Thymus (tissue), 14 donors: ENCODE data around the gene RPP25L. TPM values are rescaled to one million over a fixed set of nuclear protein-coding genes. Genes with fewer than 3 reads are reported as not detected.

Experiments used
- DNase-seq, 9 donors: peaks; one replicate each; pipeline ENCODE4 v3.0.0-alpha.2; 2013; ENCODE audit warnings: low spot score in 9 of 9, low read depth in 6 of 9, missing footprints in 1 of 9
- H3K27ac ChIP-seq, 2 donors: one replicate each; pipeline ENCODE4 v1.5.1; 2013; ENCODE audit warnings: control low read depth in 1 of 2, low read depth in 1 of 2, low read length in 1 of 2, mild to moderate bottlenecking in 1 of 2, moderate library complexity in 1 of 2
- H3K27me3 ChIP-seq, 2 donors: one replicate each; pipeline ENCODE4 v1.5.1; 2013; ENCODE audit warnings: low read length in 1 of 2; ENCODE audit not compliant: control insufficient read depth in 2 of 2, insufficient read depth in 1 of 2
- H3K36me3 ChIP-seq, 2 donors: one replicate each; pipeline ENCODE4 v1.5.1; 2013; ENCODE audit warnings: low read length in 1 of 2, mild to moderate bottlenecking in 1 of 2, moderate library complexity in 1 of 2; ENCODE audit not compliant: control insufficient read depth in 2 of 2, insufficient read depth in 2 of 2
- H3K4me1 ChIP-seq, 2 donors: one replicate each; pipeline ENCODE4 v1.5.1; 2013; ENCODE audit warnings: low read length in 2 of 2; ENCODE audit not compliant: control insufficient read depth in 2 of 2, insufficient read depth in 2 of 2
- H3K4me3 ChIP-seq, 2 donors: one replicate each; pipeline ENCODE4 v1.5.1; 2013; ENCODE audit warnings: low read length in 2 of 2, control low read depth in 1 of 2, mild to moderate bottlenecking in 1 of 2
- H3K9me3 ChIP-seq, 2 donors: one replicate each; pipeline ENCODE4 v1.5.1; 2013; ENCODE audit warnings: low read length in 1 of 2, mild to moderate bottlenecking in 1 of 2; ENCODE audit not compliant: control insufficient read depth in 2 of 2, insufficient read depth in 1 of 2
- WGBS: extraction: QIAGEN DNeasy Blood & Tissue Kit; methylation state at CpG from one replicate; pipeline ENCODE4 v1.1.7; 2013; 5-methylcytosine and 5-hydroxymethylcytosine counted together
- long read RNA-seq, 10 donors: transcript quantifications; one replicate each; lab custom pipeline, GENCODE V29; 2026
- polyA plus RNA-seq: library from polyadenylated mRNA; stranded (reverse); fragments of 200-250 nt; gene quantifications from one replicate; pipeline ENCODE4 v1.2.3, GENCODE V29; 2013
- total RNA-seq: library from RNA; stranded (reverse); fragments of 120-200 nt; gene quantifications from one replicate; pipeline ENCODE4 v1.2.4, GENCODE V29; 2013
- donor health status: healthy.

Gene RPP25L, protein sequence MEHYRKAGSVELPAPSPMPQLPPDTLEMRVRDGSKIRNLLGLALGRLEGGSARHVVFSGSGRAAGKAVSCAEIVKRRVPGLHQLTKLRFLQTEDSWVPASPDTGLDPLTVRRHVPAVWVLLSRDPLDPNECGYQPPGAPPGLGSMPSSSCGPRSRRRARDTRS
- total RNA-seq: 38.4 TPM
- polyA plus RNA-seq: 40.8 TPM
- long read RNA-seq, donor 1, transcript RPP25L-202 (2 exons, 888 nt): major isoform, 5 of 5 reads
- long read RNA-seq, donor 1, partial matches to known transcripts: 0 of 5 reads
- long read RNA-seq, donor 1, other reads (novel, unspliced or antisense): 0 of 5 reads
- long read RNA-seq, donor 2: 0 reads
- long read RNA-seq, donor 3, transcript RPP25L-202 (2 exons, 888 nt): major isoform, 38 of 42 reads
- long read RNA-seq, donor 3, partial matches to known transcripts: 0 of 42 reads
- long read RNA-seq, donor 3, other reads (novel, unspliced or antisense): 0 of 42 reads
- long read RNA-seq, donor 4, transcript RPP25L-202 (2 exons, 888 nt): major isoform, 11 of 12 reads
- long read RNA-seq, donor 4, partial matches to known transcripts: 0 of 12 reads
- long read RNA-seq, donor 4, other reads (novel, unspliced or antisense): 0 of 12 reads
- long read RNA-seq, donor 5, transcript RPP25L-202 (2 exons, 888 nt): major isoform, 29 of 30 reads
- long read RNA-seq, donor 5, partial matches to known transcripts: 0 of 30 reads
- long read RNA-seq, donor 5, other reads (novel, unspliced or antisense): 0 of 30 reads
- long read RNA-seq, donor 6, transcript RPP25L-202 (2 exons, 888 nt): major isoform, 21 of 22 reads
- long read RNA-seq, donor 6, partial matches to known transcripts: 0 of 22 reads
- long read RNA-seq, donor 6, other reads (novel, unspliced or antisense): 0 of 22 reads
- long read RNA-seq, donor 7, transcript RPP25L-202 (2 exons, 888 nt): major isoform, 12 of 31 reads
- long read RNA-seq, donor 7, partial matches to known transcripts: 16 of 31 reads
- long read RNA-seq, donor 7, other reads (novel, unspliced or antisense): 0 of 31 reads
- long read RNA-seq, donor 8, transcript RPP25L-202 (2 exons, 888 nt): major isoform, 11 of 19 reads
- long read RNA-seq, donor 8, partial matches to known transcripts: 8 of 19 reads
- long read RNA-seq, donor 8, other reads (novel, unspliced or antisense): 0 of 19 reads
- long read RNA-seq, donor 9, transcript RPP25L-202 (2 exons, 888 nt): major isoform, 14 of 26 reads
- long read RNA-seq, donor 9, partial matches to known transcripts: 10 of 26 reads
- long read RNA-seq, donor 9, other reads (novel, unspliced or antisense): 0 of 26 reads
- long read RNA-seq, donor 10, transcript RPP25L-202 (2 exons, 888 nt): major isoform, 16 of 19 reads
- long read RNA-seq, donor 10, partial matches to known transcripts: 0 of 19 reads
- long read RNA-seq, donor 10, other reads (novel, unspliced or antisense): 0 of 19 reads

DNA sequence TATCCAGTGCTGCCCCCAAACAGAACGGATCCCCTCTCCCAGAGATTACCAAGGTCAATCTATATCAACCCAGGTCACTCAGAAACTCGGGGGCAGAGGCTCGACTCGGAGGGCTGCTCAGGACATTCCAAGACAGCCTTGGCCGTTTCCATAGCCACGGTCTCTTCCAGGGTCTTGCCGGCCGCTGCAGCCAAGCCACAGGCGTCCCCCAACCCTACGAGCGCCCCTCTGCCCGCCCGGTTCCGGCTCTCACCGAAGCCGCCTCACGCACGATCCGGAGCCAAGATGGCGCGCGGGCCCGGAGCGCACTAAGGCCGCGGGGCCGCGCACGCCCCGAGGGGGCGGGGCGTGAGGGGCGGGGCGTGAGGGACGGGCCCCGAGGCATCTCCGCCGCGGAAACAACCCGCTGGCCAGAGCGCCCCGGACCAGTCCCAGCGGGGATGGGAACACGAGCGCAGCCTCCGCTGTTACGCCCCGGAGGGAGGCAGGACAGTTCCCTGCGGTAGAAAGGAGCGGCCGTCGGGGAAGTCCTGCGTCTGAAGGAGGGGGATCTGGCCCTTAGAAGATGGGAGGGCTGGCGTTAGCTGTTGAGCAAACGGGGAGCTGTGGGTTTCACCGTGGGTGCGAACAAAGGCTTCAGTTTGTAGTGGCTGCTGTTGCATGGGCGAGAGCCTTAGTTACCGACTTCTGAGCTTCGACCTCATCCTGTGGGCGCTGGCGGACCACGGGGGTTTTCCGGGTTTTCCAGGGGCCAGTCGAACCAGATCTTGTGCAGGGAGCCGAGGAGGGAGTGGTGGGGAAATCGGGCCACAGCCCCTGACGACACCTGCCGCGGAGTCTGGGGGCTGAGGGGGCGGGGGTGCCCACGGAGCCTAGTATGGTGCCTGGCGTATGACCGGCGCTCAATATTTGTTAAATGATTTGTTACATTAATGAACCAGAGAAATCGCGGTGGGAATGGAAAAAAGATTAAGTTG is at the start of gene RPP25L:
Gene RPP25L, minus strand, starts transcription at position 287 of the 977 bp plus-strand sequence. CDS start 801 bp downstream, outside the sequence.
- WGBS: under 1% methylated on average over 77 of the region's 77 CpGs
- peak within 1 kb of the TSS; percentile 77 to 92 for H3K4me3 ChIP-seq
- H3K27me3 ChIP-seq: peaks cover 0 to under 1% of the 10 kb centered on the region in 2 donors
- peaks cover 5 to 23% of the 10 kb centered on the region in 2 donors for H3K4me1 ChIP-seq
- H3K9me3 ChIP-seq: peaks cover 0 to 3% of the 10 kb centered on the region in 2 donors
- peaks cover 20 to 26% of the 10 kb centered on the region in 2 donors for H3K36me3 ChIP-seq
- peak in 8 of 9 donors; percentile 65 to 95 (median 86) for DNase-seq
- peak within 1 kb of the TSS; percentile 60 to 85 for H3K27ac ChIP-seq

- no peak for DNase-seq
Measured at GRCh38 chr9:34659592-34660253, 47.8 kb upstream of the RPP25L start.

GRCh38 chr9:34658461-34658860 is 46.6 kb upstream of the RPP25L start:
- DNase-seq: no peak
- H3K9me3 ChIP-seq: no peaks in the 10 kb centered on the region
- H3K27ac ChIP-seq: no peak overlapping the region
- 97% methylated on average over 14 of the region's 14 CpGs for WGBS
- no peaks in the 10 kb centered on the region for H3K36me3 ChIP-seq
- peaks cover 6 to 14% of the 10 kb centered on the region in 2 donors for H3K4me1 ChIP-seq
- H3K4me3 ChIP-seq: no peak overlapping the region
- no peaks in the 10 kb centered on the region for H3K27me3 ChIP-seq

More at GRCh38 chr9:34659592-34660253, 47.8 kb upstream of the RPP25L start:
- Histone ChIP-seq H3K27me3 (no peaks in the 10 kb centered on the region), H3K36me3 (no peaks in the 10 kb centered on the region), H3K4me3 (no peak overlapping the region), H3K9me3 (no peaks in the 10 kb centered on the region), H3K4me1 (peaks cover 12 to 24% of the 10 kb centered on the region in 2 donors), H3K27ac (no peak overlapping the region)
- WGBS: 95% methylated on average over 8 of the region's 8 CpGs

DNA sequence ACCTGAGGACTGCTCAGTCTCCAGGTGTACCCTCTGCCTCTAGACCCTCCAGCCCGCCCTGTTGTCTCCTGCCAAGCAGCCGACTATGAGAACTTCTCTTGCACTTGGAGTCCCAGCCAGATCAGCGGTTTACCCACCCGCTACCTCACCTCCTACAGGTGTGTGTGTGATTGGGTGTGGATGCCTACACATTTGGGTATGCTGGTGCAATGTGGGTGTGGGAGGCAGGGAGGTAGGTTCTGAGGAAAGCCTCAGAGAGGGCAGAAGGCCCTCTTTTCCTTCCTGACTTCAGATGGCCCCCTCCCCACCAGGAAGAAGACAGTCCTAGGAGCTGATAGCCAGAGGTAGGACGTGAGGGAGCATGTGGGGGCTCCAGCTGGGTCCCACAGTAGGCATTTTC is 45.1 kb upstream of the RPP25L start:
- H3K4me3 ChIP-seq: no peak overlapping the region
- peaks cover 0 to 13% of the 10 kb centered on the region in 2 donors for H3K4me1 ChIP-seq

DNA sequence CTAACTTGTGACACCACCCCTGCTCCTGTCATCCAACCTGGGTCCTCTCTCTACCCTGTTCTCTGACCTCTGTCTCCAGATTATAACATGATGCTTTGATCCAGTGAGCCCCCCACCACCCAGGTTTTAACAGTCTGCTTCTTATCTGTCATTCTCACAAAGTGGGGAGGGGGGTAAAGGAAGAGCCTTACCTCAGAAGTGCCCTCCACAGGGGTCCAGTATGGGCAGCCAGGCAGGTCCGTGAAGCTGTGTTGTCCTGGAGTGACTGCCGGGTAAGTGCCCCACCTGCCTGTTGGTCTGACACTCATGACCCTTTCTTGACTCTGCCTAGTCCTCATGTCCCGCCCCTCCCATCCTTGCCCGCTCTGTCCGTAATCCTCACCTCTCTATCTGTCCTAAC is 43.5 kb upstream of the RPP25L start:
- Histone ChIP-seq H3K4me1 (peaks cover 0 to 24% of the 10 kb centered on the region in 2 donors), H3K9me3 (no peaks in the 10 kb centered on the region), H3K27ac (no peak overlapping the region), H3K36me3 (peaks cover 0 to 10% of the 10 kb centered on the region in 2 donors), H3K4me3 (no peak overlapping the region), H3K27me3 (no peaks in the 10 kb centered on the region)
- 97% methylated on average over 5 of the region's 5 CpGs for WGBS
- DNase-seq: no peak

More for the DNA sequence above, 45.1 kb upstream of the RPP25L start:
- DNase-seq: no peak
- no peaks in the 10 kb centered on the region for H3K27me3 ChIP-seq
- H3K36me3 ChIP-seq: no peaks in the 10 kb centered on the region
- 96% methylated on average over 5 of the region's 5 CpGs for WGBS
- H3K27ac ChIP-seq: no peak overlapping the region
- H3K9me3 ChIP-seq: no peaks in the 10 kb centered on the region

DNA sequence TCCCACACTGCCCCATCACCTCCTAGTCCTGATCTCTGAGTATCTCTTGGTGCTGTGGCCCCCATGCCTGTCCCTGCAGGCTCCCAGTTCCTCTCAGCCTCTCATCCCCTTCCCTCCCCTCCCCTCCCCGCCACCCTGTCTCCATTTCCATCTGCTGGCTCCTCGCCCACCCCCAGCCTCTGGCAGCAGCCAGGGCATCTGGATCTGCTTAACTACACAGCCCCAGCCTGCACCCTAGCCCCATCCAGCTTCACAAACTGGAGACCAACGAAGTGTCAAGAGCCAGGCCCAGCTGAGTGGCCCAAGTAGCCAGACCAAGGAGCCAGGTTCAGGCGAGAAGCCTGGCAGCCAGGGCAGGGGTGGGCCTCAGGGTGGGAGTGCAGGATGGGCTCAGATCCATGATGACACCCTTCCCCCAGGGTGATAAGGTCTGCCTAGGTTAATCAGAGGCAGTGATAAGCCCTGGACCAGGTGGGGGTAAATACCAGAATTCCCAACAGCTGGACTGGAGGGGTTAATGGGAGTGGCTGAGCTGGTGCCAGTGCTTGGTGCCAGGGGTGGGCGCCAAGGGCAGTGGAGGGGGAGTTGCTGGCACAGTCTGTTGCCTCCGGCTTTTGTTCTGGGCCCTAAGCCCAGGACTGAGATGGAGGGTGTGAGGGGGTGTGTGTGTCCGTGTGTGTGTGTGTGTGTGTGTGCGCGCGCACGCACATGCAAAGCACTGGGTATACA is 42.6 kb upstream of the RPP25L start:
- DNase-seq: no peak

More for the DNA sequence above, 42.6 kb upstream of the RPP25L start:
- Histone ChIP-seq H3K4me3 (no peak overlapping the region), H3K27ac (no peak overlapping the region), H3K9me3 (no peaks in the 10 kb centered on the region), H3K27me3 (no peaks in the 10 kb centered on the region), H3K36me3 (peaks cover 2 to 19% of the 10 kb centered on the region in 2 donors), H3K4me1 (peaks cover 0 to 24% of the 10 kb centered on the region in 2 donors)
- WGBS: 88% methylated on average over 11 of the region's 11 CpGs
